ENCODE measurements around the gene PGS1.

PGS1 gene

DNA sequence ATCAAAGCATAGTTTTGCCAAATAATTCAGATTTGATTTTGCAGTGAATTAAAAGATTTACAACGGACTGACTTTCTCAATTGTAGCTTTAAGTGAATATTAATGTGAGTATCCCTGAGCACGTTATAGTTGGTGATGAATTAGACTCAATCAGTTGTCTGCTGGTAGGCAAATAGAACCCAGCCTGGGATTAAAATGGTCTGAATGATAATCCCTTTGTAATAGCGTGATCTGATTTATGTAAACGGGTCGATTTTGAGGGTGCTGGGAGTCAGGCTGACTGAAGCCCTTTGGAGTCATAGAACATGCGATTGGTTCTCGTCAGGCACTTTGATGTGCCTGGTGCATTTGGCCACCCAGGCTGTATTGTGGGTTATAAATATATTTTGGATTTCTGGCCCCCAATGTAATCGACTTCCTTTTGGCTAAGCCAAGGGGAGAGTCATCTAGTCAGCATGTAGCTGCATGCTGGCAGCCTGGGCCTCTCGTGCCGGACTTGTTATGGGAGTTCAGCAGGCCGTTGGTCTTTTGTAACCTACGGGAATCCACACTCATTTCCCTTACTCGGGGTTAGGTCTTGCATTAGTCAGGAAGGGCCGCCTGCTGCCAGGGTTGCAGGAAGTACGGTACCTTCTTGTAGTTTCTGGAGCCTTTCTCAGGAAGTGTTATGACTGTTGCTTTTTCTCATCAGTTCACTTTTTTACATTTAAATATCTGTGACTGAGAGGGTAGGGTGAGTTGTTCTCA, 5.4 kb downstream of the PGS1 start:
- DNase-seq (ENCODE audit: low read depth in 2 of 2, low spot score in 1 of 2): no peak

DNA sequence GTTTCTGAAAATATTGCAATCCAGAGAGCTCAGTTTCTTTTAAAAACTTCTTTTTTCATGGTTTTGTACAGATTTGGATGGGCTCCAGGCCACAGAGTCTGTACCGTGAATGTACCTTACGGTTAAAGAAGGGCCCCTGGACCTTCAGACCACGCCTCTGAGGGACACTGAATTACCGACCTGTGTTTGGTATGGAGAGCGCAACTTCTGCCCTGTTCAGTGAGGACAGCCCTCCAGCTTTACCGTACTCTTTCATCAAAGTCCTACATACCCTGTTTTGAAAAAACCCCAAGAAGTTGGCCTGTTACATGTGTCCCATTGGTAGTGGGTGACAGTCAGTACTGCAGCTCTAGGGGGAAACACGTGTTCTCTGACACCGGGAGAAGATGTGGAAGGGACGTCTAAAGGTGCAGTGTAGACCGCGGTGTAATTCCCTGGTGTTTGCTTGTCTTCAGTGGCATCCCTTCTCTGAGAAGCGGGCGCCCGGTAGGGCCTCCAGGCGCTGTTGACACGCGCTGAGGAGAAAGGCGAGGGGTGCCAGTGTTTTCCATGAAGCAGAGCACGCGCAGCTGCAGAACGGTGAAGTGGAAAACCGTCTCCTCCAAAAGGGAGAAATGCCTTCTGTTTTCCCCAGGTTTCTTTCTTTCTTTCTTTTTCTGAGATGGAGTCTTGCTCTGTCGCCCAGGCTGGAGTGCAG, 6.2 kb downstream of the PGS1 start:
- no peak for DNase-seq (ENCODE audit: low read depth in 2 of 2, low spot score in 1 of 2)

DNA sequence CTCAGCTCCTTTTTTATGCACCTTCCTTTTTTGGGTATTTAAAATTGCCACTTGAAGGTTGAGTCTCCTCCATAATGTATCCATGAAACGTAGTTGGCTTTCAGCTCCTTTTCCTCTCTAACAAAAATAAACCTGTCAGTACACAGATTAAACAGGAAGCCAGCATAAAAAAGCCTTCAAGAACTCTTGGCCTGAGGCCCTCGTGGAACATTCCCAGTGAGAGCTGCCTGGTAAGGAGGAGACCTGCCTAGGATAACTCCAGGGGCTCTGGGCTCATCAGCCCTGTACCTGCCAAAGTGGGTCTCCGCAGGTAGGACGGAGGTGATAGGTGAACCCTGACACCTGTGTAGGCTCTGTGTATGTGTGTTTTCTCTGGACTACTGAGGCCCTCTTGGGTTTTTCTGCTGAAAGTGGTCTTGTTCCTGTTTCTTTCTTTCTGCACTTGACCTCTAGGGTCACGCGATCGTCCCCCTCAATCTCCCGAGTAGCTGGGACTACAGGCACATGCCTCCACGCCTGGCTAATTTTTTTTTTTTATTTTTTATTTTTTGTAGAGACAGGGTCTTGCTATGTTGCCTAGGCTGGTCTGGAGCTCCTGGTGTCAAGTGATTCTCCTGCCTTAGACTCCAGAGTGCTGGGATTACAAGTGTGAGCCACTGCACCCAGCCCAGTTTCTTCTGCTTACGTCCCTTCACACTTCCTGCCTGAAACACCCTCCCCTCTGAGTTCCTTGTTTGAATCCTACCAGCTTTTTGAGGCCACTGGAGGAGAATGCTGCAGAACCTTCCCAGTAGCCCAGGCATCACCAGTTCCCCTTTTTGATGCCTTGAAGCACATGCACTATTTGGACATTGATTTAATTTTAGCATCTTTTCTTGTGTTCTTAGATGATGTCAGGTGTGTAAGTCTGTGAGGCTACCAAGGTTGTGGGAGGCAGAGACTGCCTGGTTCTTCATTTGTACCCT, 9.8 kb downstream of the PGS1 start:
- DNase-seq (ENCODE audit: low read depth in 2 of 2, low spot score in 1 of 2): no peak

GRCh38 chr17:78390241-78391050, 12.0 kb downstream of the PGS1 start:
- DNase-seq (ENCODE audit: low read depth in 2 of 2, low spot score in 1 of 2): no peak

DNA sequence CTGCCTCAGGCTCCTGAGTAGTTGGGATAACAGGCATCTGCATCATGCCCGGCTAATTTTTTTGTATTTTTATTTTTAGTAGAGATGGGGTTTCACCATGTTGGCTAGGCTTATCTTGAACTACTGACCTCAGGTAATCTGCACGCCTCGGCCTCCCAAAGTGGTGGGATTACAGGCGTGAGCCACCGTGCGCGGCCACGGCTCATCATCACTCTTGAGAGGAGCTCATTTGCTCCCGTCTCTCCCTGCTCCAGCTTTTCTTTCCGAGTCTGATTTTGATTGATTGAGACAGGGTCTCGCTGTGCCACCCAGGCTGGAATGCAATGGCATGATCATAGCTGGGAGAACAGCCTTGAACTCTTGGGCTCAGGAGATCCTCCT, 12.6 kb downstream of the PGS1 start:
- no peak for DNase-seq (ENCODE audit: low read depth in 2 of 2, low spot score in 1 of 2)

- DNase-seq (ENCODE audit: low read depth in 2 of 2, low spot score in 1 of 2): no peak
Measured at GRCh38 chr17:78391843-78392242, 13.4 kb downstream of the PGS1 start.

- DNase-seq (ENCODE audit: low read depth in 2 of 2, low spot score in 1 of 2): no peak
Measured at GRCh38 chr17:78392295-78392694, 13.8 kb downstream of the PGS1 start.

DNA sequence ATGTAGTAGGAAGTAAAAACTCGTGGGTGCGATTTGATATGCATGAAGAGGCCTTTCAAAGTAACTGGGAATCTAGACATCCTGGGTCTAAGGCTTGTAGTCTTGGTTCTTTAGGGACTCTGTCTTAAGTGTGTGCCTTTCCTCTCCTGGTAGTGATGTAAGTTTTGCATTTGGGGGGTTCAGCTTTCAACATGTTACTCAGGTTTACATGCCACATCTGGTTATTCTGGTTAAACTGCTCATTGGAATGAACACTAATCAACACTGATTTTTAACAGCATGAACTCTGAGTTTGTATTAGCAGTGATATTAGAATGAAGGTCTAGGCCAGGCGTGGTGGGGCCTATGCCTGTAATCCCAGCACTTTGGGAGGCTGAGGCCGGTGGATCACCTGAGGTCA, 15.1 kb downstream of the PGS1 start:
- DNase-seq (ENCODE audit: low read depth in 2 of 2, low spot score in 1 of 2): no peak

- no peak for DNase-seq (ENCODE audit: low read depth in 2 of 2, low spot score in 1 of 2)
Measured at GRCh38 chr17:78394209-78394608, 15.8 kb downstream of the PGS1 start.

GRCh38 chr17:78395155-78395554, 16.7 kb downstream of the PGS1 start:
- DNase-seq (ENCODE audit: low read depth in 2 of 2, low spot score in 1 of 2): no peak

DNA sequence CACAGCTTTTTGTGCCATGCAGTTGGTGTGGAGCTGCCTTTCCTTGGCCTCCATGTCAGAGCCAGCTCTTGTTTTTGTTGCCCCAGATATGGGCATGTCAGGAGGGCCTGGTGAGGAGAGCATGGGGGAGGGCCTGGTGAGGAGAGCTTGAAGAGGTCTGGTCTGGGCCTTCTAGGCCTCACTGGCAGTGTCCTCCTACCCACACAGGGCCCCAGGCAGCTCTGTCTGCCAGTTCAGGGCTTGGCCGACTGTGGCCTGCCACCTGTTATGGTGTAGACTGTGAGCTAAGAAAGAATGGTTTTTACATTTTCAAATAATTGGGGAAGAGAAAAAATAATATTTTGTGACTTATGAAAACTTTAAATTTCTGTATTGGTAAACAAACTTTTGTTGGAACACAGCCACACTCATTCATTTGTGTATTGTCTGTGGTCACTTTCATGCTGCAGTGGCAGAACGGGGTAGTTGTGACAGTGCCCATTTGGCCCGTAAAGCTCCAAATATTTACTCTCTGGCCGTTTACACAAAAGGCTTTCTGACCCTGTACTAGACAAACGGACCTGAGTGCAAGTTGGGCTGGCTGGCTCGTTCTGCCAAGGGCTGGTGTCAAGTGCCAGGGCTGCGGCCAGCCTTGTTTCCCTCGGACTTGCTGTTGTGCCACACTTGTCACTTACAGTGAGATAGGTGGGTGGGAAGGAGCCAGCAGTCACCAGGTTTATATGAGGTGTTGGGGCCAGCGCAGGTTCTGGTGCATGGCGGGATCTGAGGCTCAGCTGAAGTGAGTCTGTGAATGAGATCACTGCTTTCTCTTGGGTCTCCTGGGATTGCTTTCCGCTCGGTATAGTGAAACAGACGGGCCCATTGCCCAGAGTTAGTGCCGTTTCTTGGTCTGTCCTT, 18.2 kb downstream of the PGS1 start:
- no peak for DNase-seq (ENCODE audit: low read depth in 2 of 2, low spot score in 1 of 2)

DNA sequence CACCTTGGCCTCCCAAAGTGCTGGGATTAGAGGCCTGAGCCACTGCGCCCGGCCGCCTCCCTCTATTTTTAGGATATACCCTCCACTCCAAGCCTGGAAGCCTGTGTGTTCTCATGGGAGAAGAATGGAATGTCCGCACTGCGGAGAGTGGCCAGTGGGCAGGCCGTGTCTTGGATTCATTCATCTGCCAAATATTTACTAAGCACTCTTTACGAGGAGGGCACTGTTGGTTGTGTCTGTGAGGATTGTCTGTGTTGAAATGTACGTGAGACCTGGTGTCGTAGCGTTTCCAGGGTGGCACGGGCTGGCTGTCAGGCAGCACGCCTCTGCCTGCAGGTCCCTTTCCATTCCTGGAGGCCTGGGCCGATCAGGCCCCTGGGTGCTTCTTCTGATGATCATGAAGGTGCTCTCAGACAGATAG, 19.2 kb downstream of the PGS1 start:
- no peak for DNase-seq (ENCODE audit: low read depth in 2 of 2, low spot score in 1 of 2)

DNA sequence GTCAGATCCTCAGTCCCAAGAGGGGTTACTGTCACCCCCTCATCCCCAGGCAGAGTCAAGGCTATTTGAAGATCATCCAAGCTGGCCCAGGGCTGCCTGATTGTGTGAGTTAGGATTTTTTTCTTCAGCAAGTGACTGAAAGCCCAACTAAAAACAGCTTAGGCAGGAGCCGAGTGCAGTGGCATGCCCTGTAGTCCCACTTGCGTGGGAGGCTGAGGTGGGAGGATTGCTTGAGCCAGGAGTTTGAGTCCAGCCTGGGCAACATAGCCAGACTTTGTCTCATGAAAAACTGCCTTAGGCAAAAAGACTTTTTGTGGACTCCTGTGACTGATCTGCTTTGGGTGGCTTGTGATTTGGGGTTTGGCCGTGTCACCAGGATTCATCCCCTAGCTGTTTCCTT, 19.9 kb downstream of the PGS1 start:
- DNase-seq (ENCODE audit: low read depth in 2 of 2, low spot score in 1 of 2): no peak

- DNase-seq (ENCODE audit: low read depth in 2 of 2, low spot score in 1 of 2): no peak
Measured at GRCh38 chr17:78399028-78399692, 20.7 kb downstream of the PGS1 start.

- no peak for DNase-seq (ENCODE audit: low read depth in 2 of 2, low spot score in 1 of 2)
Measured at GRCh38 chr17:78399693-78400144, 21.3 kb downstream of the PGS1 start.

GRCh38 chr17:78400581-78401240, 22.3 kb downstream of the PGS1 start:
- no peak for DNase-seq (ENCODE audit: low read depth in 2 of 2, low spot score in 1 of 2)

DNA sequence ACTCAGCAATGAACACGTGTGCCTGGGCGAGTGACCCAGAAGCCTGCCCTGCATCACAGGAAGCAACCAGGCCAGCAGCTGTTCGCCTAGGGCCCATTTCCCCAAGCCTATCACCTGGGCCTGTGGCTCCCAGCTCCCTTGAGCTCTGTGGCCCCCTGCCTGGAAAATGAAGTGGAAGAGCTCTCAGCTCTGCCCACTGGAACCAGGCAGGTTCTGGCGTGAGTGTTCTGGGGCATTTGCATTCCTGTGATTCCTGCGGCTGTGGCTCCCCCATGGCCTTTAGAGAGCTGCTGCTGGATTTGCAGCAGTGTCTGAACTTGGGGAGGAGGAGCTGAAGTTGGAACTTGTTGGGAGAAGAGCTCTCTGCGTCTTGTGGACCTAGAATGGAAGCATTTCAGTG, 22.8 kb downstream of the PGS1 start:
- DNase-seq (ENCODE audit: low read depth in 2 of 2, low spot score in 1 of 2): no peak

GRCh38 chr17:78401891-78402290, 23.4 kb downstream of the PGS1 start:
- no peak for DNase-seq (ENCODE audit: low read depth in 2 of 2, low spot score in 1 of 2)

DNA sequence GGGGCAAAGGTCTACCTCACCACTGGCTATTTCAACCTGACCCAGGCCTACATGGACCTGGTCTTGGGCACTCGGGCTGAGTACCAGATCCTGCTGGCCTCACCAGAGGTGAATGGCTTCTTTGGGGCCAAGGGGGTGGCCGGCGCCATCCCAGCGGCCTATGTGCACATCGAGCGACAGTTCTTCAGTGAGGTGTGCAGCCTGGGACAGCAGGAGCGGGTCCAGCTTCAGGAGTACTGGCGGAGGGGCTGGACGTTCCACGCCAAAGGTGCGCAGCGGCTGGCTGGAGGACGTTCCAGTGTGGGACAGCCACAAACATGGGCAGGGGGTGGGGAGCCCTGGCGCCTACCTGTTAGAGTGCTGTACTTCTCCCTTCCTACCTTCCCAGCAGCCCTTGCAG, 25.4 kb downstream of the PGS1 start:
- no peak for DNase-seq (ENCODE audit: low read depth in 2 of 2, low spot score in 1 of 2)
